H9 (cell line): ENCODE results near the gene ME3. TPM values are rescaled to one million over a fixed set of nuclear protein-coding genes. Genes with fewer than 3 reads are reported as not detected.

Experiments used
- DNase-seq: peaks from one replicate; pipeline ENCODE4 v3.0.0-alpha.2; 2017
- H2AFZ ChIP-seq: one replicate; pipeline ENCODE4 v1.6.1; 2013; ENCODE audit warnings: mild to moderate bottlenecking, low read length, control low read depth, moderate library complexity
- H2AK5ac ChIP-seq: 2 replicates; pipeline ENCODE4 v1.6.1; 2013; ENCODE audit warnings: low read length, control low read depth, mixed read lengths; ENCODE audit not compliant: insufficient read length
- H2BK120ac ChIP-seq: one replicate; pipeline ENCODE4 v1.6.1; 2013; ENCODE audit warnings: low read depth, mild to moderate bottlenecking, low read length, control low read depth, inconsistent platforms; ENCODE audit not compliant: poor library complexity, severe bottlenecking
- H2BK12ac ChIP-seq: 2 replicates; pipeline ENCODE4 v1.6.1; 2013; ENCODE audit warnings: low read length, control low read depth, mixed read lengths, low read depth; ENCODE audit not compliant: insufficient read length
- H2BK15ac ChIP-seq: 2 replicates; pipeline ENCODE4 v1.6.1; 2013; ENCODE audit warnings: low read depth, low read length, control low read depth
- H2BK20ac ChIP-seq: one replicate; pipeline ENCODE4 v1.6.1; 2013; ENCODE audit warnings: low read depth, mild to moderate bottlenecking, low read length, control low read depth, inconsistent platforms; ENCODE audit not compliant: poor library complexity, severe bottlenecking
- H2BK5ac ChIP-seq: 2 replicates; pipeline ENCODE4 v1.6.1; 2013; ENCODE audit warnings: low read length, control low read depth, mixed read lengths; ENCODE audit not compliant: insufficient read length
- H3K14ac ChIP-seq: 2 replicates; pipeline ENCODE4 v1.6.1; 2013; ENCODE audit warnings: low read length, control low read depth; ENCODE audit not compliant: insufficient read depth
- H3K18ac ChIP-seq: 2 replicates; pipeline ENCODE4 v1.6.1; 2013; ENCODE audit warnings: low read depth, mild to moderate bottlenecking, mixed read lengths, low read length, control low read depth; ENCODE audit not compliant: insufficient read length
- H3K23ac ChIP-seq: 2 replicates; pipeline ENCODE4 v1.6.1; 2013; ENCODE audit warnings: low read length, control low read depth, mixed read lengths, low read depth; ENCODE audit not compliant: insufficient read length
- H3K23me2 ChIP-seq: 2 replicates; pipeline ENCODE4 v1.6.1; 2013; ENCODE audit warnings: low read depth, mild to moderate bottlenecking, mixed read lengths, low read length, control low read depth; ENCODE audit not compliant: insufficient read length, poor library complexity, severe bottlenecking
- H3K27ac ChIP-seq: 2 replicates; pipeline ENCODE4 v1.5.1; 2013; ENCODE audit warnings: low read length, control low read depth, mixed read lengths, low read depth; ENCODE audit not compliant: insufficient read length
- H3K27me3 ChIP-seq: 2 replicates; pipeline ENCODE4 v1.6.1; 2013; ENCODE audit warnings: low read length, control low read depth, inconsistent platforms; ENCODE audit not compliant: insufficient read depth
- H3K4ac ChIP-seq: 2 replicates; pipeline ENCODE4 v1.6.1; 2013; ENCODE audit warnings: low read depth, mild to moderate bottlenecking, control low read depth, inconsistent platforms, low read length, moderate library complexity
- H3K4me1 ChIP-seq: 2 replicates; pipeline ENCODE4 v1.6.1; 2013; ENCODE audit warnings: low read length, control low read depth, inconsistent platforms; ENCODE audit not compliant: insufficient read depth
- H3K4me2 ChIP-seq: 2 replicates; pipeline ENCODE4 v1.6.1; 2013; ENCODE audit warnings: low read length, control low read depth, mixed read lengths; ENCODE audit not compliant: insufficient read length, insufficient read depth
- H3K56ac ChIP-seq: 2 replicates; pipeline ENCODE4 v1.6.1; 2013; ENCODE audit warnings: low read depth, mild to moderate bottlenecking, mixed read lengths, low read length, control low read depth; ENCODE audit not compliant: insufficient read length
- H3K79me1 ChIP-seq: 2 replicates; pipeline ENCODE4 v1.6.1; 2013; ENCODE audit warnings: low read depth, mild to moderate bottlenecking, moderate library complexity, low read length, control low read depth, inconsistent platforms; ENCODE audit not compliant: insufficient read depth, poor library complexity, severe bottlenecking
- H3K79me2 ChIP-seq: 2 replicates; pipeline ENCODE4 v1.6.1; 2013; ENCODE audit warnings: low read length, control low read depth, inconsistent platforms; ENCODE audit not compliant: insufficient read depth
- H3K9ac ChIP-seq: 2 replicates; pipeline ENCODE4 v1.6.1; 2013; ENCODE audit warnings: low read length, control low read depth, mixed read lengths; ENCODE audit not compliant: insufficient read length; ENCODE audit errors: extremely low read depth
- H3K9me3 ChIP-seq: one replicate; pipeline ENCODE4 v1.6.1; 2013; ENCODE audit warnings: low read depth, low read length, inconsistent platforms; ENCODE audit not compliant: control insufficient read depth
- H3T11ph ChIP-seq: one replicate; pipeline ENCODE4 v1.6.1; 2013; ENCODE audit warnings: mild to moderate bottlenecking, low read length, control low read depth, inconsistent platforms
- H4K20me1 ChIP-seq: one replicate; pipeline ENCODE4 v1.6.1; 2013; ENCODE audit not compliant: control insufficient read depth, insufficient read length, insufficient read depth
- H4K5ac ChIP-seq: 2 replicates; pipeline ENCODE4 v1.6.1; 2013; ENCODE audit warnings: low read depth, mild to moderate bottlenecking, mixed read lengths, low read length, control low read depth; ENCODE audit not compliant: insufficient read length
- H4K8ac ChIP-seq: replicated peaks from 2 replicates; pipeline ENCODE4 v1.6.1; 2013; ENCODE audit warnings: low read length, control low read depth, mixed read lengths, low read depth; ENCODE audit not compliant: insufficient read length
- H4K91ac ChIP-seq: 2 replicates; pipeline ENCODE4 v1.6.1; 2013; ENCODE audit warnings: low read depth, mild to moderate bottlenecking, moderate library complexity, mixed read lengths, low read length, control low read depth; ENCODE audit not compliant: insufficient read length
- H3K27ac Mint-ChIP-seq, 3 experiments: 2 replicates in 2 of 3; 3 replicates in 1 of 3; pipeline ENCODE4 v1.8.0; 2020 to 2021; ENCODE audit warnings: mixed read lengths in 3 of 3, mild to moderate bottlenecking in 1 of 3, moderate library complexity in 1 of 3
- H3K27me3 Mint-ChIP-seq: 2 replicates; pipeline ENCODE4 v1.8.0; 2021; ENCODE audit warnings: low read depth, mild to moderate bottlenecking, moderate library complexity, mixed read lengths
- H3K36me3 Mint-ChIP-seq, 3 experiments: 2 replicates in 2 of 3; 3 replicates in 1 of 3; pipeline ENCODE4 v1.8.0; 2020 to 2021; ENCODE audit warnings: low read depth in 3 of 3, mixed read lengths in 3 of 3; ENCODE audit not compliant: insufficient read depth in 1 of 3
- H3K4me1 Mint-ChIP-seq, 2 experiments: 2 replicates each; pipeline ENCODE4 v1.8.0; 2020; ENCODE audit warnings: mixed read lengths in 2 of 2
- H3K4me3 Mint-ChIP-seq, 2 experiments: 2 replicates in 1 of 2; 3 replicates in 1 of 2; pipeline ENCODE4 v1.8.0; 2020 to 2021; ENCODE audit warnings: mild to moderate bottlenecking in 2 of 2, mixed read lengths in 2 of 2, moderate library complexity in 1 of 2
- H3K9me3 Mint-ChIP-seq, 2 experiments: 2 replicates in 1 of 2; 3 replicates in 1 of 2; pipeline ENCODE4 v1.8.0; 2020; ENCODE audit warnings: mild to moderate bottlenecking in 2 of 2, mixed read lengths in 2 of 2, moderate library complexity in 1 of 2
- CTCF ChIP-seq: fragments of 200-600 bp; sonication (generic); conservative IDR thresholded peaks from 3 replicates; pipeline ENCODE4 v1.8.0; 2021; ENCODE audit warnings: antibody characterized with exemption, mild to moderate bottlenecking
- WGBS: extraction: QIAGEN DNeasy Blood & Tissue Kit; methylation state at CpG from one replicate; pipeline ENCODE4 v1.1.7; 2013; ENCODE audit warnings: missing lambda C conversion rate, low lambda C conversion rate, mixed read lengths; ENCODE audit not compliant: insufficient read length; ENCODE audit errors: extremely low coverage; 5-methylcytosine and 5-hydroxymethylcytosine counted together
- total RNA-seq: library from RNA; stranded (reverse); gene quantifications from 2 replicates; pipeline ENCODE4 v1.2.1, GENCODE V29; 2021

ME3 gene
- total RNA-seq, 1 experiment from 2014 or later, result 2.8 TPM

GRCh38 chr11:86639137-86639536, 33.3 kb downstream of the ME3 start:
- H3K4me1 ChIP-seq, result 0 out of 2 replicates have a peak, but pooled peaks cover 3% of the 10 kb centered on the region
- Mint-ChIP-seq H3K9me3 (no peaks in the 10 kb centered on the region), H3K27ac (no peak overlapping the region), H3K4me1 (no peaks in the 10 kb centered on the region; a peak in 2 of 4 replicates), H3K4me3 (no peak overlapping the region), H3K27me3 (no peaks in the 10 kb centered on the region), H3K36me3 (no peaks in the 10 kb centered on the region)
- no peak overlapping the region for H3K23ac ChIP-seq
- H3K27me3 ChIP-seq, result no peaks in the 10 kb centered on the region
- no peak overlapping the region for H2BK5ac ChIP-seq
- H4K91ac ChIP-seq, result no peak overlapping the region
- no peak overlapping the region for H3T11ph ChIP-seq
- H4K5ac ChIP-seq, result no peak overlapping the region
- no peaks in the 10 kb centered on the region for H3K23me2 ChIP-seq
- no peak overlapping the region for H4K8ac ChIP-seq
- DNase-seq, result no peak
- no peak overlapping the region for H3K14ac ChIP-seq
- no peak overlapping the region for H2BK120ac ChIP-seq
- WGBS, result no CpG with 5 or more reads among the region's 1 CpG
- no peak overlapping the region for H2AFZ ChIP-seq
- no peak overlapping the region for H2BK12ac ChIP-seq
- H3K9ac ChIP-seq, result no peak overlapping the region
- no peaks in the 10 kb centered on the region for H3K9me3 ChIP-seq
- H3K79me1 ChIP-seq, result no peaks in the 10 kb centered on the region
- H3K27ac ChIP-seq, result no peak overlapping the region
- H2BK20ac ChIP-seq, result no peak overlapping the region
- H3K18ac ChIP-seq, result no peak overlapping the region
- no peaks in the 10 kb centered on the region for H4K20me1 ChIP-seq
- H2AK5ac ChIP-seq, result no peak overlapping the region
- H3K56ac ChIP-seq, result no peak overlapping the region
- no peak overlapping the region for H3K4ac ChIP-seq
- no peak for TF ChIP-seq CTCF
- H2BK15ac ChIP-seq, result no peak overlapping the region
- H3K79me2 ChIP-seq, result no peaks in the 10 kb centered on the region
- H3K4me2 ChIP-seq, result no peak overlapping the region
